K562 (cell line): ENCODE data around the gene EMC9.

Experiments
- CHD1 ChIP-seq: fragments of 200-600 bp; sonication (generic); IDR thresholded peaks from one replicate; pipeline ENCODE4 v1.6.1; 2012; ENCODE audit warnings: mild to moderate bottlenecking, moderate library complexity, low read length, inconsistent platforms
- GATA2 ChIP-seq: sonication (generic); formaldehyde crosslinking; IDR thresholded peaks from 2 replicates; pipeline ENCODE4 v1.4.0; 2020; ENCODE audit warnings: mild to moderate bottlenecking, missing genetic modification reagents
- HDAC2 ChIP-seq: fragments of 450-650 bp; IDR thresholded peaks from 2 replicates; pipeline ENCODE4 v1.6.1; 2016; ENCODE audit warnings: mild to moderate bottlenecking
- MAZ ChIP-seq, 2 experiments: fragments of 450-650 bp in 1 of 2; sonication (generic) in 1 of 2; formaldehyde crosslinking; IDR thresholded peaks in 1 of 2; conservative IDR thresholded peaks in 1 of 2; 2 replicates each; pipeline versions ENCODE4 v1.4.0 to v1.5.0; 2020; ENCODE audit warnings: mild to moderate bottlenecking in 1 of 2, missing genetic modification reagents in 1 of 2
- NFYB ChIP-seq: IDR thresholded peaks from 2 replicates; pipeline ENCODE4 v1.6.1; 2011; ENCODE audit warnings: mild to moderate bottlenecking, moderate library complexity; ENCODE audit not compliant: insufficient read length; ENCODE audit errors: extremely low read depth
- POLR2AphosphoS5 ChIP-seq: IDR thresholded peaks from 2 replicates; pipeline ENCODE4 v1.6.1; 2011; ENCODE audit warnings: mild to moderate bottlenecking, low read depth, low read length, moderate library complexity; ENCODE audit not compliant: control insufficient read depth, insufficient read depth
- RFX1 ChIP-seq: fragments of 450-650 bp; IDR thresholded peaks from 2 replicates; pipeline ENCODE4 v1.6.1; 2016; ENCODE audit warnings: mild to moderate bottlenecking, moderate library complexity
- TBL1XR1 ChIP-seq, 2 experiments: IDR thresholded peaks; 2 replicates each; pipeline ENCODE4 v1.6.1; 2012; ENCODE audit warnings: improper control_type of control experiment in 2 of 2, low read length in 2 of 2, mild to moderate bottlenecking in 1 of 2
- TSHZ1 ChIP-seq: fragments of 250-450 bp; sonication (Bioruptor Pico); IDR thresholded peaks from 2 replicates; pipeline ENCODE4 v1.4.0; 2020; ENCODE audit warnings: mild to moderate bottlenecking, moderate library complexity
- ZNF384 ChIP-seq: IDR thresholded peaks from 2 replicates; pipeline ENCODE4 v1.6.1; 2012; ENCODE audit warnings: low read depth, low read length, improper control_type of control experiment
- ZNF75A ChIP-seq: fragments of 450-650 bp; formaldehyde crosslinking; IDR thresholded peaks from 2 replicates; pipeline ENCODE4 v1.4.0; 2020; ENCODE audit warnings: mild to moderate bottlenecking

- TF ChIP-seq CHD1 = no peak
- no peak for TF ChIP-seq TBL1XR1 (IDR thresholded peaks at IDR 0.05; ENCODE audit: low read length in 2 of 2)
- no peak for TF ChIP-seq RFX1
- no peak for TF ChIP-seq TSHZ1 (CRISPR knock-in tag)
- TF ChIP-seq MAZ (CRISPR knock-in tag; conservative IDR thresholded peaks at IDR 0.05 in 1 of 2, IDR thresholded peaks at IDR 0.05 in 1 of 2) = no peak
- no peak for TF ChIP-seq ZNF75A
- no peak for TF ChIP-seq GATA2 (CRISPR knock-in tag)
- no peak for TF ChIP-seq HDAC2
- TF ChIP-seq ZNF384 = no peak
- no peak for TF ChIP-seq NFYB
- no peak for TF ChIP-seq POLR2AphosphoS5
Measured at GRCh38 chr14:24108336-24108874, 33.0 kb downstream of the EMC9 start.
